ENCODE results near the gene CDNF. TPM values are rescaled to one million over a fixed set of nuclear protein-coding genes. Genes with fewer than 3 reads are reported as not detected.

Gene CDNF
- polyA plus RNA-seq, 1 of the 3 experiments (the other 2 are of a cell fraction), result 1.2 TPM

DNA sequence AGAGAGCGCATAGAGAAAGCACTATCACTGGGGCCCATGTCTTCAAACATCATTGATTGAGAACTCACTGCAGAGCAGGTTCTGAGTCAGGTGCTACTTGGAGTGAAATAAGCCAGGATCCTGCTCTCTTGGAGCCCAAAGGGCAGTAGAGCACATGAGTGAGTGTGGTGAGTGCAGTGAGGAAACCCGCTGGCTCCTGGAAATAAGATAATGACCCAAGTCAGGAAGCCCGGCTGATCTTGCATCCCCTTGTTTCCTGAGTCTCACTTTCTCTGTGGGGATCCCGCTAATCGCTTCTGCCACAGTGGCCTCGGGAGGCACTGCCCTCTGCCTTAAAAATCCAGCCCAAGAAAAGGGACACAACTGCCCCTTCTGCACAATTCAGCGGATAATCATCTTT, 56.1 kb downstream of the CDNF start:
- no peak overlapping the region for H2AFZ ChIP-seq (ENCODE audit: low read depth)
- no peaks in the 10 kb centered on the region for H3K79me2 ChIP-seq (ENCODE audit: insufficient read depth)
- H3F3A ChIP-seq (replicated peaks; ENCODE audit: insufficient read depth), result no peaks in the 10 kb centered on the region
- POLR2A ChIA-PET, result no interaction called here
- CTCF ChIA-PET, result no interaction called here
- no peaks in the 10 kb centered on the region for H3K4me1 ChIP-seq (ENCODE audit: control insufficient read depth in 1 of 2, insufficient read depth in 2 of 2, low read depth in 1 of 2, low read length in 1 of 2)
- no peak overlapping the region for H3K27ac ChIP-seq (ENCODE audit: low read depth in 2 of 2, low read length in 1 of 2)
- no peaks in the 10 kb centered on the region for H3K36me3 ChIP-seq (replicated peaks in 1 of 2; ENCODE audit: control insufficient read depth in 1 of 2, insufficient read depth in 2 of 2, low read length in 1 of 2)
- H3K4me3 ChIP-seq (ENCODE audit: low read depth in 2 of 2, low read length in 1 of 2), result no peak overlapping the region
- no peak overlapping the region for H3K9ac ChIP-seq
- H3K9me3 ChIP-seq, result no peaks in the 10 kb centered on the region
- H3K4me2 ChIP-seq, result no peak overlapping the region
- WGBS (ENCODE audit: low lambda C conversion rate), result 90% methylated on average over 7 of the region's 7 CpGs
- H4K20me1 ChIP-seq (ENCODE audit: insufficient read depth), result no peaks in the 10 kb centered on the region
- H3K9me2 ChIP-seq, result no peaks in the 10 kb centered on the region
- no peaks in the 10 kb centered on the region for H3K27me3 ChIP-seq (ENCODE audit: insufficient read depth)
- no peak for DNase-seq
- TF ChIP-seq JUND (IDR thresholded peaks at IDR 0.05), result no peak
- no peak for TF ChIP-seq TCF12 (IDR thresholded peaks at IDR 0.05)
- no peak for TF ChIP-seq ELF1 (IDR thresholded peaks at IDR 0.05)
- no peak for TF ChIP-seq NFIC (IDR thresholded peaks at IDR 0.05; ENCODE audit: borderline replicate concordance)
- TF ChIP-seq GABPA (IDR thresholded peaks at IDR 0.05; ENCODE audit: low read depth), result no peak
- no peak for TF ChIP-seq MAX (IDR thresholded peaks at IDR 0.05; ENCODE audit: low read depth)
- no peak for TF ChIP-seq USF2 (IDR thresholded peaks at IDR 0.05; ENCODE audit: borderline replicate concordance, low read depth, low read length)
- TF ChIP-seq RXRA (IDR thresholded peaks at IDR 0.05; ENCODE audit: borderline replicate concordance, low read depth), result no peak
- TF ChIP-seq SIN3A (IDR thresholded peaks at IDR 0.05; ENCODE audit: borderline replicate concordance, low read depth, low read length), result no peak
- TF ChIP-seq USF1 (IDR thresholded peaks at IDR 0.05; ENCODE audit: borderline replicate concordance, low read depth), result no peak
- no peak for TF ChIP-seq RFX5 (IDR thresholded peaks at IDR 0.05; ENCODE audit: low read length)
- TF ChIP-seq POLR2AphosphoS5 (IDR thresholded peaks at IDR 0.05; ENCODE audit: low read depth, low read length), result no peak
- no peak for TF ChIP-seq EZH2phosphoT487 (IDR thresholded peaks at IDR 0.05; ENCODE audit: borderline replicate concordance, low read depth)
- no peak for TF ChIP-seq NRF1 (IDR thresholded peaks at IDR 0.05; ENCODE audit: low read depth, low read length)
- TF ChIP-seq MEF2A (IDR thresholded peaks at IDR 0.05; ENCODE audit: borderline replicate concordance, low read depth), result no peak
- no peak for TF ChIP-seq SMC3 (IDR thresholded peaks at IDR 0.05; ENCODE audit: low read depth, low read length)
- TF ChIP-seq TAF1 (IDR thresholded peaks at IDR 0.05; ENCODE audit: borderline replicate concordance, low read depth, low read length), result no peak
- no peak for TF ChIP-seq PBX3 (IDR thresholded peaks at IDR 0.05)
